DMS53 (cell line): ENCODE data around the gene COL20A1.

Experiments
- DNase-seq: peaks from one replicate; lab custom pipeline; 2025; lab: John Stamatoyannopoulos, UW

The COL20A1 gene

GRCh38 chr20:63309261-63310071 is 16.5 kb downstream of the COL20A1 start:
- DNase-seq, result peak; percentile 56

GRCh38 chr20:63310265-63310991 is 17.4 kb downstream of the COL20A1 start:
- no peak for DNase-seq

GRCh38 chr20:63311186-63311832 is 18.3 kb downstream of the COL20A1 start:
- no peak for DNase-seq

- no peak for DNase-seq
Measured at GRCh38 chr20:63311833-63312243, 18.9 kb downstream of the COL20A1 start.

GRCh38 chr20:63312273-63312672 is 19.3 kb downstream of the COL20A1 start:
- DNase-seq, result no peak

- no peak for DNase-seq
Measured at GRCh38 chr20:63312690-63313348, 19.8 kb downstream of the COL20A1 start.

GRCh38 chr20:63313349-63314014 is 20.5 kb downstream of the COL20A1 start:
- peak; percentile 24 for DNase-seq

GRCh38 chr20:63314015-63314471 is 21.1 kb downstream of the COL20A1 start:
- DNase-seq, result no peak

- DNase-seq, result no peak
Measured at GRCh38 chr20:63314566-63315239, 21.7 kb downstream of the COL20A1 start.

GRCh38 chr20:63315240-63315689 is 22.3 kb downstream of the COL20A1 start:
- DNase-seq, result no peak

- no peak for DNase-seq
Measured at GRCh38 chr20:63315731-63316491, 22.9 kb downstream of the COL20A1 start.

- DNase-seq, result no peak
Measured at GRCh38 chr20:63316502-63316921, 23.5 kb downstream of the COL20A1 start.

GRCh38 chr20:63317061-63317460 is 24.1 kb downstream of the COL20A1 start:
- DNase-seq, result no peak

- no peak for DNase-seq
Measured at GRCh38 chr20:63317601-63318291, 24.8 kb downstream of the COL20A1 start.

GRCh38 chr20:63318391-63319163 is 25.6 kb downstream of the COL20A1 start:
- no peak for DNase-seq

- no peak for DNase-seq
Measured at GRCh38 chr20:63319164-63320040, 26.4 kb downstream of the COL20A1 start.

GRCh38 chr20:63320041-63320511 is 27.1 kb downstream of the COL20A1 start:
- no peak for DNase-seq
